NCI-H446 treated with DMSO at 0.1 percent for 48 hours (cell line): Measurements from ENCODE around the gene USP46.

Source experiments
- DNase-seq: peaks from one replicate; lab custom pipeline; 2025; lab: John Stamatoyannopoulos, UW

The USP46 gene

GRCh38 chr4:52659001-52659721, at the start of gene USP46:
Gene USP46 (minus strand): TSS chr4:52659301. CDS start chr4:52659150, 151 bp downstream.
- DNase-seq = peak; percentile 19

GRCh38 chr4:52704661-52705060, 45.6 kb upstream of the USP46 start:
- peak; percentile 58 for DNase-seq

- DNase-seq = peak; percentile 58
Measured at GRCh38 chr4:52704133-52704532, 45.0 kb upstream of the USP46 start.

- DNase-seq = no peak
Measured at GRCh38 chr4:52701207-52701606, 42.1 kb upstream of the USP46 start.

GRCh38 chr4:52694936-52695335, 35.8 kb upstream of the USP46 start:
- peak; percentile 93 for DNase-seq

GRCh38 chr4:52693492-52693891, 34.4 kb upstream of the USP46 start:
- no peak for DNase-seq

GRCh38 chr4:52689096-52689495, 30.0 kb upstream of the USP46 start:
- DNase-seq = no peak

GRCh38 chr4:52687696-52688095, 28.6 kb upstream of the USP46 start:
- DNase-seq = no peak

GRCh38 chr4:52685316-52685715, 26.2 kb upstream of the USP46 start:
- no peak for DNase-seq

GRCh38 chr4:52684896-52685295, 25.8 kb upstream of the USP46 start:
- DNase-seq = no peak

- no peak for DNase-seq
Measured at GRCh38 chr4:52680381-52680780, 21.3 kb upstream of the USP46 start.

- DNase-seq = no peak
Measured at GRCh38 chr4:52676536-52676935, 17.4 kb upstream of the USP46 start.

GRCh38 chr4:52675111-52675510, 16.0 kb upstream of the USP46 start:
- no peak for DNase-seq

GRCh38 chr4:52670739-52671138, 11.6 kb upstream of the USP46 start:
- DNase-seq = no peak

GRCh38 chr4:52670121-52670520, 11.0 kb upstream of the USP46 start:
- no peak for DNase-seq

- DNase-seq = no peak
Measured at GRCh38 chr4:52665592-52665991, 6.5 kb upstream of the USP46 start.

GRCh38 chr4:52664479-52664878, 5.4 kb upstream of the USP46 start:
- no peak for DNase-seq

- DNase-seq = no peak
Measured at GRCh38 chr4:52661966-52662690, 3.0 kb upstream of the USP46 start.

- no peak for DNase-seq
Measured at GRCh38 chr4:52660643-52661042, 1.5 kb upstream of the USP46 start.

GRCh38 chr4:52659722-52660261, 691 bp upstream of the USP46 start:
- no peak for DNase-seq

GRCh38 chr4:52658641-52659000, 480 bp downstream of the USP46 start:
- DNase-seq = no peak

- no peak for DNase-seq
Measured at GRCh38 chr4:52657618-52658501, 1.2 kb downstream of the USP46 start.

GRCh38 chr4:52657292-52657617, 1.8 kb downstream of the USP46 start:
- no peak for DNase-seq
